K562 (cell line): ENCODE results near the gene PARD3. TPM values are rescaled to one million over a fixed set of nuclear protein-coding genes. Genes with fewer than 3 reads are reported as not detected.

Source experiments
- CCNT2 ChIP-seq: IDR thresholded peaks from 2 replicates; pipeline ENCODE4 v1.6.1; 2011; ENCODE audit warnings: borderline replicate concordance, low read depth, mild to moderate bottlenecking, moderate library complexity, mixed read lengths, low read length; ENCODE audit not compliant: insufficient read length; ENCODE audit errors: extremely low read depth
- CHD7 ChIP-seq: fragments of 200-600 bp; sonication (generic); IDR thresholded peaks from one replicate; pipeline ENCODE4 v1.6.1; 2012; ENCODE audit warnings: mild to moderate bottlenecking, low read depth, low read length, inconsistent platforms
- DPF2 ChIP-seq: fragments of 450-650 bp; IDR thresholded peaks from 2 replicates; pipeline ENCODE4 v1.6.1; 2016
- EP300 ChIP-seq: IDR thresholded peaks from 2 replicates; pipeline ENCODE4 v1.6.1; 2012; ENCODE audit warnings: low read length, improper control_type of control experiment
- GABPB1 ChIP-seq: sonication (generic); formaldehyde crosslinking; IDR thresholded peaks from 2 replicates; pipeline ENCODE4 v1.8.0; 2022; ENCODE audit warnings: mild to moderate bottlenecking, missing genetic modification reagents
- JUND ChIP-seq, 2 experiments: IDR thresholded peaks; 2 replicates in 1 of 2; 3 replicates in 1 of 2; pipeline ENCODE4 v1.6.1; 2011; ENCODE audit warnings: borderline replicate concordance in 2 of 2, low read depth in 2 of 2, low read length in 2 of 2, improper control_type of control experiment in 1 of 2, missing biosample characterization in 1 of 2, missing genetic modification characterization in 1 of 2, missing genetic modification reagents in 1 of 2
- LCOR ChIP-seq: sonication (generic); formaldehyde crosslinking; IDR thresholded peaks from 2 replicates; pipeline ENCODE4 v1.8.0; 2022; ENCODE audit warnings: mild to moderate bottlenecking, missing genetic modification reagents
- LEF1 ChIP-seq: fragments of 450-650 bp; IDR thresholded peaks from 2 replicates; pipeline ENCODE4 v1.6.1; 2016; ENCODE audit warnings: mild to moderate bottlenecking
- NFRKB ChIP-seq: fragments of 450-650 bp; IDR thresholded peaks from 2 replicates; pipeline ENCODE4 v1.6.1; 2016; ENCODE audit warnings: low read depth
- TEAD4 ChIP-seq, 2 experiments: sonication (generic) in 1 of 2; formaldehyde crosslinking in 1 of 2; IDR thresholded peaks; 2 replicates each; pipeline versions ENCODE4 v1.6.1 to v1.8.0; 2012 to 2022; ENCODE audit warnings: borderline replicate concordance in 1 of 2, inconsistent platforms in 1 of 2, low read length in 1 of 2, mild to moderate bottlenecking in 1 of 2, missing genetic modification reagents in 1 of 2
- ZBTB11 ChIP-seq, 3 experiments: fragments of 200-800 bp in 1 of 3; fragments of 250-450 bp in 1 of 3; fragments of 450-650 bp in 1 of 3; sonication (Bioruptor Pico) in 1 of 3; sonication (Bioruptor generic) in 1 of 3; formaldehyde crosslinking in 1 of 3; IDR thresholded peaks; 2 replicates each; pipeline versions ENCODE4 v1.6.1 to v1.8.0; 2016 to 2022; ENCODE audit warnings: mild to moderate bottlenecking in 2 of 3, missing genetic modification characterization in 2 of 3, missing compliant biosample characterization in 1 of 3, moderate library complexity in 1 of 3
- ZC3H4 ChIP-seq: sonication (generic); formaldehyde crosslinking; IDR thresholded peaks from 2 replicates; pipeline ENCODE4 v1.9.0; 2021; ENCODE audit warnings: missing genetic modification reagents, borderline replicate concordance
- polyA plus RNA-seq, 8 experiments: library from polyadenylated mRNA; depleted of rRNA in 4 of 8; stranded (reverse) in 5 of 8; unstranded in 3 of 8; fragments of >200 nt; fragmentation: Nextera tagmentation in 2 of 8; fragmentation: Illumina TruSeq in 1 of 8; extraction: Ambion mirVana in 2 of 8; extraction: Trizol in 1 of 8; gene quantifications; 2 replicates each; pipeline versions ENCODE4 v1.2.1 to v1.2.3, GENCODE V29; 2011 to 2014; ENCODE audit warnings: inconsistent platforms in 1 of 8, missing spikeins in 1 of 8
- total RNA-seq, 7 experiments: library from RNA; depleted of rRNA in 6 of 7; stranded (reverse); fragments of >200 nt in 6 of 7; fragmentation: Illumina TruSeq in 2 of 7; extraction: Trizol in 2 of 7; gene quantifications; 2 replicates each; pipeline versions ENCODE4 v1.2.1 to v1.2.3, GENCODE V29; 2011 to 2021; ENCODE audit warnings: low replicate concordance in 1 of 7

PARD3 gene
- total and polyA plus RNA-seq, 9 of the 15 experiments (the other 6 are each of a cell fraction or from before 2014, with no cell fraction given): 2.7 to 11.7 (median 7.7) TPM

GRCh38 chr10:34764472-34764946 lies 50.6 kb downstream of the PARD3 start (continued):
- TF ChIP-seq ZBTB11 (CRISPR knock-in tag; IDR thresholded peaks at IDR 0.05): peak in 1 of 3 experiments; percentile 93; a peak in 2 of 6 replicates
- TF ChIP-seq LCOR (CRISPR knock-in tag): peak; percentile 29; the same call in 1 of the 2 replicates
- peak; percentile 23; the same call in 1 of the 2 replicates for TF ChIP-seq LEF1
- TF ChIP-seq ZC3H4 (CRISPR knock-in tag): no peak
- 0 out of 2 replicates have a peak, but pooled peaks have one; percentile 34 for TF ChIP-seq GABPB1 (CRISPR knock-in tag)
- peak; percentile 92 for TF ChIP-seq TEAD4 (IDR thresholded peaks at IDR 0.05; ENCODE audit: low read length)
- no peak for TF ChIP-seq TEAD4 (CRISPR knock-in tag; IDR thresholded peaks at IDR 0.05; ENCODE audit: borderline replicate concordance)
- TF ChIP-seq DPF2: peak; percentile 78
- no peak for TF ChIP-seq CHD7
- peak; percentile 43; the same call in 1 of the 2 replicates for TF ChIP-seq JUND (IDR thresholded peaks at IDR 0.05; ENCODE audit: borderline replicate concordance, low read depth, low read length)
- TF ChIP-seq JUND (tag; IDR thresholded peaks at IDR 0.05; ENCODE audit: borderline replicate concordance, low read depth, low read length): no peak
- peak; percentile 85 for TF ChIP-seq EP300
- no peak for TF ChIP-seq NFRKB
- peak; percentile 56 for TF ChIP-seq CCNT2
